Lung (tissue), 12 donors: ENCODE measurements around the gene RFESD. TPM values are rescaled to one million over a fixed set of nuclear protein-coding genes. Genes with fewer than 3 reads are reported as not detected.

Experiments
- ATAC-seq: fragments of 200-7000 bp; cut with Tn5 transposase; one replicate; pipeline ENCODE4 v1.9.1; 2020; ENCODE audit warnings: moderate number of reproducible peaks; ENCODE audit not compliant: insufficient read depth, low FRiP score
- DNase-seq, 3 donors: peaks; one replicate each; pipeline ENCODE4 v3.0.0-alpha.2; 2013 to 2017
- H3K27ac ChIP-seq, 2 donors: one replicate each; pipeline ENCODE4 v1.5.1; 2013; ENCODE audit warnings: mild to moderate bottlenecking in 2 of 2, moderate library complexity in 2 of 2, control low read depth in 1 of 2, inconsistent platforms in 1 of 2, low read depth in 1 of 2, low read length in 1 of 2
- H3K27me3 ChIP-seq, 3 donors: one replicate each; pipeline ENCODE4 v1.5.1; 2013; ENCODE audit warnings: low read length in 2 of 3; ENCODE audit not compliant: control insufficient read depth in 3 of 3, insufficient read depth in 3 of 3
- H3K36me3 ChIP-seq, 4 donors: one replicate each; pipeline ENCODE4 v1.5.1; 2013; ENCODE audit warnings: low read length in 4 of 4, mild to moderate bottlenecking in 1 of 4, moderate library complexity in 1 of 4; ENCODE audit not compliant: control insufficient read depth in 4 of 4, insufficient read depth in 4 of 4
- H3K4me1 ChIP-seq, 5 donors: one replicate each; pipeline ENCODE4 v1.5.1; 2013; ENCODE audit warnings: low read length in 5 of 5, mild to moderate bottlenecking in 2 of 5, moderate library complexity in 1 of 5; ENCODE audit not compliant: control insufficient read depth in 5 of 5, insufficient read depth in 5 of 5
- H3K4me3 ChIP-seq: one replicate; pipeline ENCODE4 v1.5.1; 2013; ENCODE audit warnings: mild to moderate bottlenecking, control low read depth, moderate library complexity
- H3K9ac ChIP-seq, 2 donors: one replicate each; pipeline ENCODE4 v1.5.1; 2013; ENCODE audit warnings: low read length in 2 of 2, control low read depth in 1 of 2; ENCODE audit not compliant: insufficient read depth in 1 of 2
- H3K9me3 ChIP-seq, 4 donors: one replicate each; pipeline ENCODE4 v1.5.1; 2013; ENCODE audit warnings: low read length in 3 of 4, mild to moderate bottlenecking in 1 of 4, moderate library complexity in 1 of 4; ENCODE audit not compliant: control insufficient read depth in 4 of 4, insufficient read depth in 3 of 4
- CTCF ChIP-seq: IDR thresholded peaks from 2 replicates; pipeline ENCODE4 v1.5.1; 2012; ENCODE audit warnings: mild to moderate bottlenecking; ENCODE audit errors: control extremely low read depth, extremely low read depth
- WGBS, 2 donors: extraction: QIAGEN DNeasy Blood & Tissue Kit; methylation state at CpG; one replicate each; pipeline ENCODE4 v1.1.7; 2013; 5-methylcytosine and 5-hydroxymethylcytosine counted together
- polyA plus RNA-seq, 2 donors: library from polyadenylated mRNA; stranded (reverse); fragments of 200-250 nt; gene quantifications; one replicate each; pipeline ENCODE4 v1.2.1, GENCODE V29; 2013
- total RNA-seq, 2 donors: library from RNA; depleted of rRNA in 1 of 2; stranded (reverse); fragments of >200 nt in 1 of 2; gene quantifications; one replicate each; pipeline ENCODE4 v1.2.1, GENCODE V29; 2014 to 2021
- donor health status: control.
- donor health status: control.
- donor health status: Bipolar disorder and iron deficiency.
- donor health status: healthy.
- donor health status: DM: yes; HTN: yes; CAD: no.

Gene RFESD
- total and polyA plus RNA-seq, 4 donors: 2.6 to 6.4 (median 3.6) TPM

- H3K9me3 ChIP-seq: peaks cover 0 to 2% (median 0%) of the 10 kb centered on the region in 4 donors
- H3K4me1 ChIP-seq: peaks cover 0 to 10% (median 0%) of the 10 kb centered on the region in 5 donors
- WGBS, 2 donors: 96% methylated on average over 3 of the region's 3 CpGs
- H3K4me3 ChIP-seq: no peak overlapping the region
- DNase-seq: no peak
- no peak for TF ChIP-seq CTCF
- H3K27ac ChIP-seq: no peak overlapping the region
- no peak overlapping the region for H3K9ac ChIP-seq
- H3K27me3 ChIP-seq: no peaks in the 10 kb centered on the region
- H3K36me3 ChIP-seq: no peaks in the 10 kb centered on the region
- no peak for ATAC-seq
These were observed 24.0 kb downstream of the RFESD start for GRCh38 chr5:95670568-95670967.

- DNase-seq (no peak), ATAC-seq (no peak)
- Histone ChIP-seq H3K4me3 (no peak overlapping the region), H3K9ac (no peak overlapping the region), H3K27me3 (no peaks in the 10 kb centered on the region), H3K36me3 (no peaks in the 10 kb centered on the region), H3K4me1 (peaks cover 0 to 10% (median 0%) of the 10 kb centered on the region in 5 donors), H3K27ac (no peak overlapping the region), H3K9me3 (peaks cover 0 to 2% (median 0%) of the 10 kb centered on the region in 4 donors)
- WGBS, 2 donors: 26 to 58% methylated on average over 1 of the region's 1 CpG
- TF ChIP-seq CTCF: no peak
These were observed 25.2 kb downstream of the RFESD start for GRCh38 chr5:95671826-95672225.

GRCh38 chr5:95672641-95673040 is 26.1 kb downstream of the RFESD start:
- no peak for DNase-seq
- ATAC-seq: no peak
- no peaks in the 10 kb centered on the region for H3K27me3 ChIP-seq
- no peaks in the 10 kb centered on the region for H3K36me3 ChIP-seq
- H3K9ac ChIP-seq: no peak overlapping the region
- H3K4me1 ChIP-seq: peaks cover 0 to 10% (median 0%) of the 10 kb centered on the region in 5 donors
- H3K4me3 ChIP-seq: no peak overlapping the region
- no peak for TF ChIP-seq CTCF
- H3K9me3 ChIP-seq: peaks cover 0 to 2% (median 0%) of the 10 kb centered on the region in 4 donors
- no peak overlapping the region for H3K27ac ChIP-seq

- Histone ChIP-seq H3K27me3 (no peaks in the 10 kb centered on the region), H3K4me3 (no peak overlapping the region), H3K9me3 (peaks cover 0 to 2% (median 0%) of the 10 kb centered on the region in 4 donors), H3K9ac (no peak overlapping the region), H3K4me1 (peaks cover 0 to 10% (median 0%) of the 10 kb centered on the region in 5 donors), H3K27ac (no peak overlapping the region), H3K36me3 (no peaks in the 10 kb centered on the region)
- ATAC-seq (no peak), DNase-seq (no peak)
- no peak for TF ChIP-seq CTCF
- WGBS, 2 donors: 81 to 84% methylated on average over 3 of the region's 3 CpGs
These were observed 26.5 kb downstream of the RFESD start for GRCh38 chr5:95673081-95673480.
